Measurements from ENCODE around the gene WBP4.
"Not testable (repeated sequence)": the region's sequence is repeated elsewhere in the genome, so short reads cannot be mapped to it uniquely, and the experiment has no call there.

Gene WBP4

DNA sequence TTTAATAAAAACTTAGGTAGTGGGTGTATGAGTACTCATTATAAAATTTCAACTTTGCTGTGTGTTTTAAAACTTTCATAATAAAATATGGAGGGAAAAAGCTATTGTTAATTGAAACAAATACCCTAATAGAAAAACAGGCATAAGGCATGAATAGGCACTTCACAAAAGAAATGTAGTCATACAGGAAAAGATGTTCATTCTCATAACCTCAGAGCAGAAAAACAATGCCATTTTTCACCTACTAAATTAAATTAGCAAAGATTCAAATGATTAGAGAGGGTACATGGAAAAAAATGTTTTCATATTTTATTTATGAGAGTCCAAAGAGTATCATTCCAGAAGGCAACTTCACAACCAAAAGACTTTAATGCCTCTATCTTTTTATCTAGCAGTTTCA lies 21.6 kb upstream of the WBP4 start:
- no peak overlapping the region for H3K27ac ChIP-seq
- no peaks in the 10 kb centered on the region for H3K9me3 ChIP-seq (ENCODE audit: severe bottlenecking)
- no peaks in the 10 kb centered on the region for H3K36me3 ChIP-seq
- H3K27me3 ChIP-seq (ENCODE audit: insufficient read depth, low read depth, severe bottlenecking) = no peaks in the 10 kb centered on the region
- TF ChIP-seq, protein P1, sequence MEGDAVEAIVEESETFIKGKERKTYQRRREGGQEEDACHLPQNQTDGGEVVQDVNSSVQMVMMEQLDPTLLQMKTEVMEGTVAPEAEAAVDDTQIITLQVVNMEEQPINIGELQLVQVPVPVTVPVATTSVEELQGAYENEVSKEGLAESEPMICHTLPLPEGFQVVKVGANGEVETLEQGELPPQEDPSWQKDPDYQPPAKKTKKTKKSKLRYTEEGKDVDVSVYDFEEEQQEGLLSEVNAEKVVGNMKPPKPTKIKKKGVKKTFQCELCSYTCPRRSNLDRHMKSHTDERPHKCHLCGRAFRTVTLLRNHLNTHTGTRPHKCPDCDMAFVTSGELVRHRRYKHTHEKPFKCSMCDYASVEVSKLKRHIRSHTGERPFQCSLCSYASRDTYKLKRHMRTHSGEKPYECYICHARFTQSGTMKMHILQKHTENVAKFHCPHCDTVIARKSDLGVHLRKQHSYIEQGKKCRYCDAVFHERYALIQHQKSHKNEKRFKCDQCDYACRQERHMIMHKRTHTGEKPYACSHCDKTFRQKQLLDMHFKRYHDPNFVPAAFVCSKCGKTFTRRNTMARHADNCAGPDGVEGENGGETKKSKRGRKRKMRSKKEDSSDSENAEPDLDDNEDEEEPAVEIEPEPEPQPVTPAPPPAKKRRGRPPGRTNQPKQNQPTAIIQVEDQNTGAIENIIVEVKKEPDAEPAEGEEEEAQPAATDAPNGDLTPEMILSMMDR (IDR thresholded peaks at IDR 0.05; ENCODE audit: low read depth, low read length) = no peak
- no peak overlapping the region for H3K4me3 ChIP-seq (ENCODE audit: low read depth, low read length)
- no peak for DNase-seq

DNA sequence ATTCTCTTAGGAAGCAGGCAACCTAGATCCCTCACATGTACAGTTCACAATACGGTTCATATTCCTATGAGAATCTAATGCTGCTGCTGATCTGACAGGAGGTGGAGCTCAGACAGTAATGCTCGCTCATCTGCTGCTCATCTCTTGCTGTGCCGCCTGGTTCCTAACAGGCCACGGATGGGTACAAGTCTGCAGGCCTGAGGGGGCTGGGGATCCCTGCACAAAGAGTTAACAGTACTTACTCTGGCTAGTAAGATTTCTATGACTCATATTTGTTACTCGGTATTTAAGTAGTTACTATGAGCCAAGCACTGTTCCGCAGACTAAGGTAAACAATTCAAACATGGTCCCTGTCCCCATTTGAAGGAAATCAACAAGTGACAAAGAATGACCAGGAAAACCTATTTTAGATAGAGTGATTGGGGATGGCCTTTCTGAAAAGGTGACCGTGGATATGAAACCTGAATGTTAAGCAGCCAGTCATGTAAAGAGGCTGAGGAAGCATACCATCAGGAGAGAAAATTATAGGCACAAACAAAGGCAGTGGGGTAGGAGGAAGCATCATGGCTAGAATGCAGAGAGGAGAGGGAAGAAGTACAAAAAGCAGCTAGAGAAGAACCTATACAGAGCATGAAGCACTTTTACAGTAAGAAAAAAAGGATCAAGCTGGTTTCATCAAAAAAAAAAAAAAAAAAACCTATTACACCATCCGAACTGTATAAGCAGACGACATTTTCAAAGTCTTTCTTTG lies 20.6 kb upstream of the WBP4 start:
- Histone ChIP-seq H3K4me3 (ENCODE audit: low read depth, low read length) (no peak overlapping the region), H3K27ac (no peak overlapping the region), H3K9me3 (ENCODE audit: severe bottlenecking) (no peaks in the 10 kb centered on the region), H3K27me3 (ENCODE audit: insufficient read depth, low read depth, severe bottlenecking) (no peaks in the 10 kb centered on the region), H3K36me3 (no peaks in the 10 kb centered on the region)
- no peak for DNase-seq
- TF ChIP-seq, protein P1 (IDR thresholded peaks at IDR 0.05; ENCODE audit: low read depth, low read length) = no peak

DNA sequence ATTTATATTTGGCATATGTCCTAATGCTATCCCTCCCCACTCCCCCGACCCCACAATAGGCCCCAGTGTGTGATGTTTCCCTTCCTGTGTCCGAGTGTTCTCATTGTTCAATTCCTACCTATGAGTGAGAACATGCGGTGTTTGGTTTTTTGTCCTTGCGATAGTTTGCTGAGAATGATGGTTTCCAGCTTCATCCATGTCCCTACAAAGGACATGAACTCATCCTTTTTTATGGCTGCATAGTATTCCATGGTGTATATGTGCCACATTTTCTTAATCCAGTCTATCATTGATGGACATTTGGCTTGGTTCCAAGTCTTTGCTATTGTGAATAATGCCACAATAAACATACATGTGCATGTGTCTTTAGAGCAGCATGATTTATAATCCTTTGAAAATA lies 18.9 kb upstream of the WBP4 start:
- not testable (repeated sequence) for H3K4me3 ChIP-seq (ENCODE audit: low read depth, low read length); H3K27me3 ChIP-seq (ENCODE audit: insufficient read depth, low read depth, severe bottlenecking); H3K27ac ChIP-seq; H3K9me3 ChIP-seq (ENCODE audit: severe bottlenecking); H3K36me3 ChIP-seq; DNase-seq

DNA sequence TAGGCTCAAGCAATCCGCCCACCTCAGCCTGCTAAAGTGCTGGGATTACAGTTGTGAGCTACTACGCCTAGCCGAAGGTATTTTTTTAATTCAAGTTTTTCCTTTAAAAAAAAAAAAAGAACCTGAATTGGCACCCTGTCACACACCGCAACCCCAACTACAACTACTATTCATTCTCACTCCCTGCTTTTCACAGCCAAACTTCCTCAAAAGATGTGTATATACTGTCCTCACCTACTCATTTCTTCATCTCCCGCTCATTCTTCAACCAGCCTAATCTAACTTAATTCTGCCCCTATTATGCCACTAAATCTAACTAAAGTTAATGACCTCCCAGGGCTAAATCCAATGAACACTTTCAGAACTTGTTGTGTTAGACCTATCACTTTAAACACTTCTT lies 12.7 kb upstream of the WBP4 start:
- Histone ChIP-seq H3K9me3 (ENCODE audit: severe bottlenecking) (no peaks in the 10 kb centered on the region), H3K27me3 (ENCODE audit: insufficient read depth, low read depth, severe bottlenecking) (no peaks in the 10 kb centered on the region), H3K4me3 (ENCODE audit: low read depth, low read length) (no peak overlapping the region), H3K27ac (no peak overlapping the region), H3K36me3 (no peaks in the 10 kb centered on the region)
- TF ChIP-seq, protein P1 (IDR thresholded peaks at IDR 0.05; ENCODE audit: low read depth, low read length) = no peak
- DNase-seq = no peak

DNA sequence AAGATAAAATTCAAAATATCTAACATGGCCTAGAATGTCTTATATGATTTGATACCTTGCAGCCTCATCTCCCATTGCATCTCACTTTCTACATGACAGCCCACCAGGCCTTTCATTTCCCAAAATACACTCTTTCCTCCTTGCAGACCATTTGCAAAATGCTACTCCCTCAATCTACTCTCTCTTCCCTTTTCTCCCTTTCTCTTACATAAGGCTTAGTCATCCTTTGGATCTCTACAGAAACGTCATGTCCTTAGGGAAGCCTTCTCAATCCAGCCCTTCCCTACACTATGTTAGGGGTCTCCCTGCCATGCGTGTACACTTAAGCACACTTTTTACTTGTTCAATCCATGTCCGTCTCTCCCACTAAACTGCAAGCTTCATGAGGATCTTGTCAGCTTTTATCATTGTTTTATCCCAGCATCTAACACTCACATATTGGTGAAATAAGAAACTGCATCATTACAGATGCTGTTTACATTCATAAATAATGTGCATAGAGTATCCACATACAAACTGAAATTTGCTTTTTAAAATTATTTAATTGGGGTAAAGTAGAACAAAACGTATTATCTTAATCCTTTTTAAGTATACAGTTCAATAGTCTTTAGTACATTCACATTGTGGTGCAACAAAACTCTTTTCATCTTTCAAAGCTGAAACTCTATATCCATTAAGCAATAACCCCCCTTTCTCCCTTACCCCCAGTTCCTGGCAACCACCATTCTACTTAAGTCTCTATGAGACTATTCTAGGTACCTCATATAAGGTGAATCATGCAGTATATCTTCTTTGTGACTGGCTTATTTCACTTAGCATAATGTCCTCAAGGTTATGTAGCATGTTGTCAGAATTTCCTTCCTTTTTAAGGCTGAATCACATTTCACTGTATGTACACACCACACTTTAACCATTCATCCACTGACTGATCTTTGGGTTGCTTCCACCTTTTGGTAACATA lies 11.5 kb upstream of the WBP4 start:
- Histone ChIP-seq H3K36me3 (no peaks in the 10 kb centered on the region), H3K27me3 (ENCODE audit: insufficient read depth, low read depth, severe bottlenecking) (no peaks in the 10 kb centered on the region), H3K4me3 (ENCODE audit: low read depth, low read length) (no peak overlapping the region), H3K9me3 (ENCODE audit: severe bottlenecking) (no peaks in the 10 kb centered on the region), H3K27ac (no peak overlapping the region)
- DNase-seq = no peak
- TF ChIP-seq, protein P1 (IDR thresholded peaks at IDR 0.05; ENCODE audit: low read depth, low read length) = no peak

DNA sequence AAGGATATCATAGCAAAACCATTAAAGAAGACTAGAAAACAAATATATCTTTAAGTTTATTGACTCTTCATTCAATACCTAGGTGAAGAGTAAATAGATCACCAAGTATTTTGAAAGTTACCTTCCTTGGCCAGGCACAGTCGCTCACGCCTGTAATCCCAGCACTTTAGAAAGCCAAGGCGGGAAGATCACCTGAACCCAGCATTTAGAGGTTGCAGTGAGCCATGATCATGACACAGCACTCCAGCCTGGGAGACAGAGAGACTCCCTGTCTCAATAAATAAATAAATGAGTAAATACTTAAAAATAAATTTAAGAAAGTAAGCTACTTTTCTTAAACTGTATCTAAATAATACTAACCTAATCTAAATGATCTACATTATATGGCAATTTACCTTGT lies 8.9 kb upstream of the WBP4 start:
- Histone ChIP-seq H3K27ac (no peak overlapping the region), H3K27me3 (ENCODE audit: insufficient read depth, low read depth, severe bottlenecking) (no peaks in the 10 kb centered on the region), H3K36me3 (no peaks in the 10 kb centered on the region), H3K4me3 (ENCODE audit: low read depth, low read length) (no peak overlapping the region), H3K9me3 (ENCODE audit: severe bottlenecking) (no peaks in the 10 kb centered on the region)
- DNase-seq = no peak
- TF ChIP-seq, protein P1 (IDR thresholded peaks at IDR 0.05; ENCODE audit: low read depth, low read length) = no peak
